Choroid plexus epithelial cell (primary cell): ENCODE measurements around the gene TSPAN1.

Experiments used
- DNase-seq: peaks from one replicate; pipeline ENCODE4 v3.0.0-alpha.2; 2010; ENCODE audit warnings: low read depth
- H3K4me3 ChIP-seq: 2 replicates; pipeline ENCODE4 v1.5.1; 2011; ENCODE audit warnings: low read depth, mild to moderate bottlenecking, control low read depth, low read length, moderate library complexity
- CTCF ChIP-seq: conservative IDR thresholded peaks from 2 replicates; pipeline ENCODE4 v1.5.1; 2011; ENCODE audit warnings: low read depth, mild to moderate bottlenecking, control low read depth, inconsistent platforms, low read length, moderate library complexity

The TSPAN1 gene

GRCh38 chr1:46132529-46133180 is 42.2 kb upstream of the TSPAN1 start, which contains the start of gene PIK3R3:
Gene PIK3R3 (minus strand): TSS chr1:46132629. CDS start chr1:46131952, 677 bp downstream.
- DNase-seq = peak; percentile 100
- no peak for TF ChIP-seq CTCF
- peak within 1 kb of the TSS; percentile 75 for H3K4me3 ChIP-seq

- H3K4me3 ChIP-seq = peak overlapping the region; percentile 75
- TF ChIP-seq CTCF = no peak
- DNase-seq = no peak
Measured at GRCh38 chr1:46133181-46133658, 41.7 kb upstream of the TSPAN1 start.

GRCh38 chr1:46133781-46134350 is 41.0 kb upstream of the TSPAN1 start:
- no peak for TF ChIP-seq CTCF
- peak overlapping the region; percentile 75 for H3K4me3 ChIP-seq
- DNase-seq = no peak

GRCh38 chr1:46134660-46135331 is 40.1 kb upstream of the TSPAN1 start:
- no peak overlapping the region for H3K4me3 ChIP-seq
- peak; percentile 81 for DNase-seq
- no peak for TF ChIP-seq CTCF

GRCh38 chr1:46136711-46137110 is 38.2 kb upstream of the TSPAN1 start:
- H3K4me3 ChIP-seq = no peak overlapping the region
- no peak for TF ChIP-seq CTCF
- DNase-seq = no peak

GRCh38 chr1:46137916-46138315 is 37.0 kb upstream of the TSPAN1 start:
- peak; percentile 74 for DNase-seq
- peak overlapping the region; percentile 53 for H3K4me3 ChIP-seq
- TF ChIP-seq CTCF = no peak
